ENCODE data around the gene RAB3IL1.
A peak's percentile ranks its signal among the peaks of the same experiment; 100 is the strongest.

Gene RAB3IL1

GRCh38 chr11:61899146-61899841, 18.1 kb downstream of the RAB3IL1 start:
- in situ Hi-C loops (cut with MboI; ENCODE audit: low sequenced_read_pairs) = loop anchor here (5.0 kb wide), 3 partner anchors 48 to 208 kb away; no protein-coding TSS in a partner anchor
- peak; percentile 64 to 93 for DNase-seq (ENCODE audit: low spot score in 2 of 2)
- no peak overlapping the region for H3K4me3 ChIP-seq
- no peaks in the 10 kb centered on the region for H3K4me1 ChIP-seq
- H3K36me3 ChIP-seq (replicated peaks) = no peaks in the 10 kb centered on the region; the same call in 1 of the 2 replicates
- no peaks in the 10 kb centered on the region for H3K27me3 ChIP-seq (ENCODE audit: low read depth)
- H3K9me3 ChIP-seq = no peaks in the 10 kb centered on the region

GRCh38 chr11:61898247-61898582, 19.2 kb downstream of the RAB3IL1 start:
- no peak for DNase-seq (ENCODE audit: low spot score in 2 of 2)
- Histone ChIP-seq H3K27me3 (ENCODE audit: low read depth) (no peaks in the 10 kb centered on the region), H3K4me1 (no peaks in the 10 kb centered on the region), H3K9me3 (no peaks in the 10 kb centered on the region), H3K4me3 (no peak overlapping the region), H3K36me3 (replicated peaks) (no peaks in the 10 kb centered on the region; the same call in 1 of the 2 replicates)
- in situ Hi-C loops (cut with MboI; ENCODE audit: low sequenced_read_pairs) = loop anchor here (5.0 kb wide), 3 partner anchors 49 to 209 kb away; no protein-coding TSS in a partner anchor

GRCh38 chr11:61897387-61898246, 19.7 kb downstream of the RAB3IL1 start:
- in situ Hi-C loops (cut with MboI; ENCODE audit: low sequenced_read_pairs) = loop anchor here (5.0 kb wide), 3 partner anchors 50 to 210 kb away; no protein-coding TSS in a partner anchor
- Histone ChIP-seq H3K27me3 (ENCODE audit: low read depth) (no peaks in the 10 kb centered on the region), H3K4me1 (no peaks in the 10 kb centered on the region), H3K4me3 (no peak overlapping the region), H3K36me3 (replicated peaks) (no peaks in the 10 kb centered on the region; the same call in 1 of the 2 replicates), H3K9me3 (no peaks in the 10 kb centered on the region)
- peak; percentile 57 to 89 for DNase-seq (ENCODE audit: low spot score in 2 of 2)

GRCh38 chr11:61896665-61897386, 20.5 kb downstream of the RAB3IL1 start:
- in situ Hi-C loops (cut with MboI; ENCODE audit: low sequenced_read_pairs) = loop anchor here (5.0 kb wide), 3 partner anchors 50 to 210 kb away; no protein-coding TSS in a partner anchor

GRCh38 chr11:61895718-61896059, 21.7 kb downstream of the RAB3IL1 start:
- DNase-seq (ENCODE audit: low spot score in 2 of 2) = no peak
- in situ Hi-C loops (cut with MboI; ENCODE audit: low sequenced_read_pairs) = loop anchor here (5.0 kb wide), 3 partner anchors 52 to 212 kb away; no protein-coding TSS in a partner anchor
- H3K27me3 ChIP-seq (ENCODE audit: low read depth) = no peaks in the 10 kb centered on the region
- H3K9me3 ChIP-seq = no peaks in the 10 kb centered on the region
- H3K36me3 ChIP-seq (replicated peaks) = no peaks in the 10 kb centered on the region; the same call in 1 of the 2 replicates
- H3K4me3 ChIP-seq = no peak overlapping the region
- H3K4me1 ChIP-seq = no peaks in the 10 kb centered on the region

More at GRCh38 chr11:61896665-61897386, 20.5 kb downstream of the RAB3IL1 start:
- no peak for DNase-seq (ENCODE audit: low spot score in 2 of 2)
- no peaks in the 10 kb centered on the region; the same call in 1 of the 2 replicates for H3K36me3 ChIP-seq (replicated peaks)
- no peaks in the 10 kb centered on the region for H3K27me3 ChIP-seq (ENCODE audit: low read depth)
- no peaks in the 10 kb centered on the region for H3K9me3 ChIP-seq
- no peaks in the 10 kb centered on the region for H3K4me1 ChIP-seq
- H3K4me3 ChIP-seq = no peak overlapping the region

- Histone ChIP-seq H3K4me1 (peaks cover 3% of the 10 kb centered on the region), H3K9me3 (no peaks in the 10 kb centered on the region), H3K4me3 (no peak overlapping the region), H3K27me3 (ENCODE audit: low read depth) (no peaks in the 10 kb centered on the region), H3K36me3 (replicated peaks) (no peaks in the 10 kb centered on the region; the same call in 1 of the 2 replicates)
- no peak for DNase-seq (ENCODE audit: low spot score in 2 of 2)
- in situ Hi-C loops (cut with MboI; ENCODE audit: low sequenced_read_pairs) = loop anchor here (5.0 kb wide), 3 partner anchors 52 to 212 kb away; no protein-coding TSS in a partner anchor
Observed at GRCh38 chr11:61895046-61895717, 22.2 kb downstream of the RAB3IL1 start.

GRCh38 chr11:61893981-61894380, 23.4 kb downstream of the RAB3IL1 start:
- H3K9me3 ChIP-seq = no peaks in the 10 kb centered on the region
- H3K4me1 ChIP-seq = peaks cover 4% of the 10 kb centered on the region
- no peak for DNase-seq (ENCODE audit: low spot score in 2 of 2)
- H3K36me3 ChIP-seq (replicated peaks) = no peaks in the 10 kb centered on the region
- H3K27me3 ChIP-seq (ENCODE audit: low read depth) = no peaks in the 10 kb centered on the region
- no peak overlapping the region for H3K4me3 ChIP-seq
- in situ Hi-C loops (cut with MboI; ENCODE audit: low sequenced_read_pairs) = no loop called here

GRCh38 chr11:61892085-61892370, 25.3 kb downstream of the RAB3IL1 start:
- in situ Hi-C loops (cut with MboI; ENCODE audit: low sequenced_read_pairs) = no loop called here
- DNase-seq (ENCODE audit: low spot score in 2 of 2) = no peak
- Histone ChIP-seq H3K36me3 (replicated peaks) (no peaks in the 10 kb centered on the region), H3K4me1 (peaks cover 4% of the 10 kb centered on the region), H3K4me3 (peak overlapping the region; percentile 40), H3K27me3 (ENCODE audit: low read depth) (no peaks in the 10 kb centered on the region), H3K9me3 (no peaks in the 10 kb centered on the region)

GRCh38 chr11:61891331-61892084, 25.9 kb downstream of the RAB3IL1 start, which contains the start of gene FADS3:
TSS of gene FADS3 (minus strand) at chr11:61891545. CDS start at chr11:61891381, 164 bp downstream.
- peak within 1 kb of the TSS; percentile 55 for H3K4me3 ChIP-seq
- H3K4me1 ChIP-seq = peaks cover 4% of the 10 kb centered on the region
- H3K9me3 ChIP-seq = no peaks in the 10 kb centered on the region
- DNase-seq (ENCODE audit: low spot score in 2 of 2) = peak; percentile 73 to 93
- no peaks in the 10 kb centered on the region for H3K36me3 ChIP-seq (replicated peaks)
- in situ Hi-C loops (cut with MboI; ENCODE audit: low sequenced_read_pairs) = no loop called here
- no peaks in the 10 kb centered on the region for H3K27me3 ChIP-seq (ENCODE audit: low read depth)

GRCh38 chr11:61890529-61891330, 26.6 kb downstream of the RAB3IL1 start:
- Histone ChIP-seq H3K27me3 (ENCODE audit: low read depth) (no peaks in the 10 kb centered on the region), H3K36me3 (replicated peaks) (no peaks in the 10 kb centered on the region), H3K4me3 (peak overlapping the region; percentile 55), H3K9me3 (no peaks in the 10 kb centered on the region), H3K4me1 (peaks cover 4% of the 10 kb centered on the region)
- DNase-seq (ENCODE audit: low spot score in 2 of 2) = peak in 1 of 2 experiments; percentile 60
- in situ Hi-C loops (cut with MboI; ENCODE audit: low sequenced_read_pairs) = no loop called here

- no peaks in the 10 kb centered on the region for H3K27me3 ChIP-seq (ENCODE audit: low read depth)
- DNase-seq (ENCODE audit: low spot score in 2 of 2) = no peak
- peaks cover 4% of the 10 kb centered on the region for H3K4me1 ChIP-seq
- in situ Hi-C loops (cut with MboI; ENCODE audit: low sequenced_read_pairs) = no loop called here
- no peaks in the 10 kb centered on the region for H3K9me3 ChIP-seq
- H3K36me3 ChIP-seq (replicated peaks) = no peaks in the 10 kb centered on the region
- no peak overlapping the region for H3K4me3 ChIP-seq
Observed at GRCh38 chr11:61889831-61890230, 27.5 kb downstream of the RAB3IL1 start.

GRCh38 chr11:61888590-61888989, 28.8 kb downstream of the RAB3IL1 start:
- Histone ChIP-seq H3K27me3 (ENCODE audit: low read depth) (no peaks in the 10 kb centered on the region), H3K36me3 (replicated peaks) (no peaks in the 10 kb centered on the region), H3K9me3 (no peaks in the 10 kb centered on the region), H3K4me1 (peaks cover 4% of the 10 kb centered on the region), H3K4me3 (no peak overlapping the region)
- in situ Hi-C loops (cut with MboI; ENCODE audit: low sequenced_read_pairs) = no loop called here
- DNase-seq (ENCODE audit: low spot score in 2 of 2) = no peak
